HG03432 (cell line): ENCODE results near the gene EIF5A.

Experiments
- ATAC-seq: cut with Tn5 transposase; IDR thresholded peaks from one replicate; pipeline ENCODE4 v1.9.1; 2021; ENCODE audit warnings: mild to moderate bottlenecking, moderate library complexity; ENCODE audit not compliant: unreplicated experiment

The EIF5A gene

DNA sequence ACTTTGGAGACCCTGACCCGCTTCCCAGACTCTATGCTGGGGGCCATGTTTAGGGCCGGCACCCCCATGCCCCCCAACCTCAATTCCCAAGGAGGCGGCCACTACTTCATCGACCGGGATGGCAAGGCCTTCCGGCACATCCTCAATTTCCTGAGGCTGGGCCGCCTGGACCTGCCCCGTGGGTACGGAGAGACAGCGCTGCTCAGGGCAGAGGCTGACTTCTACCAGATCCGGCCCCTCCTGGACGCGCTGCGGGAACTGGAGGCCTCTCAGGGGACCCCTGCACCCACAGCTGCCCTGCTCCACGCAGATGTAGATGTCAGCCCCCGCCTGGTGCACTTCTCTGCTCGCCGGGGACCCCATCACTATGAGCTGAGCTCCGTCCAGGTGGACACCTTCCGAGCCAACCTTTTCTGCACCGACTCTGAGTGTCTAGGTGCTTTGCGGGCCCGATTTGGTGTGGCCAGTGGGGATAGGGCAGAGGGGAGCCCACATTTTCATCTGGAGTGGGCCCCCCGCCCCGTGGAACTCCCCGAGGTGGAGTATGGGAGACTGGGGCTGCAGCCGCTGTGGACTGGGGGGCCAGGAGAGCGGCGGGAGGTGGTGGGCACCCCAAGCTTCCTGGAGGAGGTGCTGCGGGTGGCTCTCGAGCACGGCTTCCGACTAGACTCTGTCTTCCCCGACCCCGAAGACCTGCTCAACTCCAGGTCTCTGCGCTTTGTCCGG lies 45.6 kb downstream of the EIF5A start:
- no peak for ATAC-seq

DNA sequence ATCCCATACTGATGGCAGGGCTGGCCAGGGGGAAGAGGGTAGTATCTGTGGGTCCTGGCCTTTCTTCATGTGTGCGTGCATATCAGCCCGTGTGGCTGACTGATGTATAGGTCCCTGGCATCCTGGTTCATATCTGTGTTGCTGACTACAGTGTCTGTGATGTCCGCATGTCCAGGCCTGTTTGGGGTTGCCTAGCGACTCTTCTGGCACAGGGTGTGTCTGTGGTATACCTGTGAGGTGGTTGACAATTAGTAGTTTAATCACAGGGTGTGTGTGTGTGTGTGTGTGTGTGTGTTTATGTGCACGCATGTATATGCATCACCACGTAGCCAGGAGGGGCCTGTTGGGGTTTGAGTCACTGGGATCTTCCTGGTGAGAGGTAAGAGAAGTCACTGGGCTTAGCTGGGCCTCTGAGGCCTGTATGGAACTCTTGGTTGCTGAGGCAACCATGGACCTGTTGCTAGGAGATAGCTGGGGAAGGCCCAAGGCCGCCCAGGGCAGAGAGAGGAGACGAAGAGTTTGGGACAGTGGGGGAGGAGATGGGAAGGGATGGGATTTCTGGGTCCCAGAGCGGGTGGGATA lies 46.9 kb downstream of the EIF5A start:
- no peak for ATAC-seq

DNA sequence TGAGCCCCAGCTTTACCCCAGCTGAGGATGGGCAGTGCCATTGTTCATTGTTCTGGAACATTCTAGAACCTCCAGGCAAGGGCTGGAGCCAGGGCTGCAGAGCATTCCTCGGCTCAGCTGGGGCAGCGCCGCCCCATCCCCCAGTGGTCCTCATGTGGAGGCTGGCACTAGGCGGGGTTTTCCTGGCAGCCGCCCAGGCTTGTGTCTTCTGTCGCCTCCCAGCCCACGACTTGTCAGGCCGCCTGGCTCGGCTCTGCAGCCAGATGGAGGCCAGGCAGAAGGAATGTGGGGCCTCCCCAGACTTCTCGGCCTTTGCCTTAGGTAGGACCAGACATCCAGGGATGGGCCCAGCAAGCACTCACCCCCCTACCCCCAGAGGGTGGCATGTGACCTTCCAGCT lies 47.6 kb downstream of the EIF5A start, which contains the start of gene TMEM95:
TMEM95 (plus strand) TSS at position 104 of the 400 bp plus-strand sequence; CDS start at position 153, 49 bp downstream.
- no peak for ATAC-seq

DNA sequence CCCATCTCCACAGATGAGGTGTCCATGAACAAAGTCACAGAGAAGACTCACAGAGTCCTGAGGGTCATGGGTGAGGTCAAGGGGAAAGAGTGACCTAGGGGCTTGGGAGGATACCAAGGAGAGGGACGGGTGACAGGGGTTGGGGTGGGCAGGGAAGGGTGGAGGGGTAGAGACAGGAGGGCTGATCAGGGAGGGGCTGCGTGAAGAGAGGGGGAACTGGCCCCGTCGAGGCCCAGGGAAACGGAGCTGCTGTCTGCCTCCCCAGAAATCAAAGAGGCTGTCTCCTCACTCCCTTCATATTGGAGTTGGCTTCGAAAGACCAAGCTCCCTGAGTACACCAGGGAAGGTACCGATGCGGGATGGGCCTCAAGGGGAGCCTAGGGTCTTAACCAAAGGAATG lies 48.1 kb downstream of the EIF5A start:
- ATAC-seq: no peak

DNA sequence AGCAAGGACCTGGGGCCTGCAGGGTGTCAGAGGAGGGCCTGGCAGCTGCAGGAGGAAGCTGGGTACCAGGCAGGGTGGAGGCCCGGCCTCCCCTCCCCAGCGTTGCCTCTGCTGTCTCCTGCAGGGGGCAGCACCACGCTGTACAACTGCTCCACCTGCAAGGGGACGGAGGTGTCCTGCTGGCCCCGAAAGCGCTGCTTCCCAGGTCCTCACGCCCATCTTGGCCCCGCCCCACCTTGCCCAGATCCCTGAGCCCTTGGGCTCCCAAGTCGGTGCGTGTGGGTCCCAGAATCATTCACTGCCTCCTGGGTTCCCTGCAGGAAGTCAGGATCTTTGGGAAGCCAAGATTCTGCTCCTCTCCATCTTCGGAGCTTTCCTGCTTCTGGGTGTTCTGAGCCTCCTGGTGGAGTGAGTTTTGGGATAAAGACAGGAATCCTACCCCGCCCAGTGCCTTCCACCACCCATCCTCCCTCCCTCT lies 48.7 kb downstream of the EIF5A start:
- ATAC-seq: no peak

DNA sequence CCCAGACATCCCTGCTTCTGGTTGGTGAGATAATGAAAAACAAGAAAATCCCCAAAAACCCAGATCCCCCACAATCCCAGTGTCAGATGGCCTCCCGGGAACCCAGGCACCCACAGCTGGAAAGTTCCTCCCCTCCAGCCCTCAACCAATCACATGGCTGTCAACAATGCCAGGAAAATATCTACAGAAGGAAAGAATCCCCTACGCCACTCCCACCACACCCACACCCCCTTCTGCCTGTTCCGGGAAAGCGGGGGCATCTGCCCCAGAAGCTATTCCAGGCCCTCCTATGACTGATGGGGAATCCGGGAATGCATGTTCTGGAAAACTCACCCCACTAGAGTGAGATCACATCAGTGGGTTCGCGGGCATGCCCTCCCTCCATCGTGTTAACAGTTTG lies 49.3 kb downstream of the EIF5A start:
- ATAC-seq: no peak

DNA sequence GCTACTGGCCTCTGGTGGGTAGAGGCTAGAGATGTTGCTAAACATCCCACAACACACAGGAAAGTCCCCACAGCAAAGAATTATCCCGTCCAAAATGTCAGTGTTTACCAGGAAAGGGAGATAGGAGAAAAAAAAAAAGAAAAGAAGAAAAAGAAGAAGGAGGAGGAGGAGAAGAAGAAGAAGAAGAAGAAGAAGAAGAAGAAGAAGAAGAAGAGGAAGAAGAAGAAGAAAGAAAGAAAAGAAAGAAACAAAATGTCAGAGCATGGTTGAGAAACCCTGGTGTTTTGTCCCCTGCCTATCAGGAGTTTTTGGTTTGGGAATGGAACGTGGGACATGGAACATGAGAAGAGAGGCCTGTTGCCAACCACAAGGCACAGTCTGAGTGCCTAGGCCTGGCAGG lies 50.0 kb downstream of the EIF5A start:
- no peak for ATAC-seq

DNA sequence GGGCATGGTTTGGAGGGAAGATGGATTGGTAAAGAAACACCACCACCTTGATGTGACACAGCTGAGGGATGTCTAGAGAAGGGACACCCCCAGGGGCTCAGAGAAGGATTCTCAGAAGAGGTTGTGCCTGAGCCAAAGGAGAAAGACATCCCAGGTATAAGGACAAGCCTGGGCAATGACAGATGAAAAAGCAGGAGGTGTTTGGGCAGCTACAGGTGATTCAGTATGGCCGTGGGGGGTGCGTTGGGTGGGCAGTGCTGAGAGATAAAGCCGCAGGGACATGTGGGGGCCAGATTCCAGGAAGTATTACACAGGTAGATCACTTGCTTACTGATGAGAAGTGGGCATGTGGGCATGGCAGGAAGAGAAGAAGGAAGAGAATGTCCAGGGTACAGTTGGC lies 54.5 kb downstream of the EIF5A start:
- no peak for ATAC-seq
